ENCODE data around the gene KLK11.

- TF ChIP-seq, protein P1, sequence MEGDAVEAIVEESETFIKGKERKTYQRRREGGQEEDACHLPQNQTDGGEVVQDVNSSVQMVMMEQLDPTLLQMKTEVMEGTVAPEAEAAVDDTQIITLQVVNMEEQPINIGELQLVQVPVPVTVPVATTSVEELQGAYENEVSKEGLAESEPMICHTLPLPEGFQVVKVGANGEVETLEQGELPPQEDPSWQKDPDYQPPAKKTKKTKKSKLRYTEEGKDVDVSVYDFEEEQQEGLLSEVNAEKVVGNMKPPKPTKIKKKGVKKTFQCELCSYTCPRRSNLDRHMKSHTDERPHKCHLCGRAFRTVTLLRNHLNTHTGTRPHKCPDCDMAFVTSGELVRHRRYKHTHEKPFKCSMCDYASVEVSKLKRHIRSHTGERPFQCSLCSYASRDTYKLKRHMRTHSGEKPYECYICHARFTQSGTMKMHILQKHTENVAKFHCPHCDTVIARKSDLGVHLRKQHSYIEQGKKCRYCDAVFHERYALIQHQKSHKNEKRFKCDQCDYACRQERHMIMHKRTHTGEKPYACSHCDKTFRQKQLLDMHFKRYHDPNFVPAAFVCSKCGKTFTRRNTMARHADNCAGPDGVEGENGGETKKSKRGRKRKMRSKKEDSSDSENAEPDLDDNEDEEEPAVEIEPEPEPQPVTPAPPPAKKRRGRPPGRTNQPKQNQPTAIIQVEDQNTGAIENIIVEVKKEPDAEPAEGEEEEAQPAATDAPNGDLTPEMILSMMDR (IDR thresholded peaks at IDR 0.05): no peak
- TF ChIP-seq POLR2A (IDR thresholded peaks at IDR 0.05): no peak
Observed at GRCh38 chr19:51003316-51003715, 23.1 kb downstream of the KLK11 start.
